ENCODE results near the gene UBALD1.

DNA sequence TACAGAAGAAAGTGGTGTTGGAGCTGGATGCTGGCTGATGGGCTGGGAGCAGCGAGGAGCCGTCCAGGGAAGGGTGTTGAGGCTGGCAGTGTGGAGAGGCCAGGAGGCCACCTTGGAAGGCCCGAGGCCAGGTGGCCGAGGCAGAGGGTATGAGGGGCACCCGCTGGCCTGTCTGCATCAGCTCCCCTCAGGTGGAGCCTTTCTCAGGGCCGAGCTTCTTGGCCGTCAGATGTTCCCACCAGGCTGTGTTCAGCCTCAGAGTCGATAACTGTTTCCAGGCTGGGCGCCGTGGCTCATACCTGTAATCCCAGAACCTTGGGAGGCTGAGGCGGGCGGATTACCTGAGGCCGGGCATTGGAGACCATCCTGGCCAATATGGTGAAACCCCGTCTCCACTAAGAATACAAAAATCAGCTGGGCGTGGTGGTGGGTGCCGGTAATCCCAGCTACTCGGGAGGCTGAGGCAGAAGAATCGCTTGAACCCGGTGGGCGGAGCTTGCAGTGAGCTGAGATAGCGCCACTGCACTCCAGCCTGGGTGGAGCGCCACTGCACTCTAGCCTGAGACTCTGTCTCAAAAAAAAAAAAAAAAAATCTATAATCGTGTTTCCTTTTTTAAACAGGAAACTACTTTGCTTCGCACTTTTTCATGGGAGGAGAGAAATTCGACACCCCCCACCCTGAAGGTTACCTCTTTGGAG is 35.2 kb upstream of the UBALD1 start:
- TF ChIP-seq CTCF (IDR thresholded peaks at IDR 0.05; ENCODE audit: low read depth, low read length, poor library complexity, severe bottlenecking): no peak
- TF ChIP-seq EZH2phosphoT487 (IDR thresholded peaks at IDR 0.05; ENCODE audit: borderline replicate concordance, low read length): no peak
